HCT116 (cell line): ENCODE measurements around the gene DTNBP1. TPM values are rescaled to one million over a fixed set of nuclear protein-coding genes. Genes with fewer than 3 reads are reported as not detected.

ENCODE experiments used
- ATAC-seq: fragments of 200-7000 bp; cut with Tn5 transposase; 2 replicates; pipeline ENCODE4 v1.9.1; 2020; ENCODE audit warnings: mild to moderate bottlenecking, moderate library complexity
- BruUV-seq: library from RNA; stranded (reverse); fragments of 400-500 nt; replicated peaks from 2 replicates; lab custom pipeline; 2021; lab: Mats Ljungman, UMichigan
- CTCF ChIA-PET: fragments of 300-600 bp; sonication (Branson Sonifier 250); formaldehyde crosslinking; loops from one replicate; lab custom pipeline; 2021; ENCODE audit warnings: antibody characterized with exemption; lab: Charles Lee
- POLR2A ChIA-PET: fragments of 300-600, 350-600 bp; sonication (Branson Sonifier 250); formaldehyde crosslinking; loops from one replicate; lab custom pipeline; 2021; ENCODE audit warnings: antibody characterized with exemption; lab: Charles Lee
- RAD21 ChIA-PET, 2 experiments: fragments of 300-600 bp; sonication (Branson Sonifier 250); formaldehyde crosslinking; loops; one replicate each; lab custom pipeline; 2023; ENCODE audit warnings: low total read pairs in 2 of 2; ENCODE audit not compliant: uncharacterized antibody in 2 of 2, unreplicated experiment in 2 of 2, low non-redundant PET in 1 of 2; lab: Charles Lee
- DNase-seq: peaks from one replicate; pipeline ENCODE4 v3.0.0-alpha.2; 2010; ENCODE audit warnings: low read depth, low spot score
- H2AFZ ChIP-seq: fragments of 200-600 bp; shearing (Covaris generic), sonication (generic); 2 replicates; pipeline ENCODE4 v1.6.1; 2017; ENCODE audit warnings: low read depth, mixed run types, mixed read lengths, antibody characterized with exemption, low read length; ENCODE audit not compliant: poor library complexity, severe bottlenecking
- H3K27ac ChIP-seq: 2 replicates; pipeline ENCODE4 v1.5.1; 2012; ENCODE audit warnings: low read depth, low read length
- H3K27me3 ChIP-seq: fragments of 200-600 bp; sonication (generic); 2 replicates; pipeline ENCODE4 v1.6.1; 2016; ENCODE audit warnings: mixed run types, low read length, mixed read lengths; ENCODE audit not compliant: insufficient read depth
- H3K36me3 ChIP-seq, 2 experiments: fragments of 200-500 bp in 1 of 2; fragments of 200-600 bp in 1 of 2; sonication (Bioruptor generic) in 1 of 2; sonication (generic) in 1 of 2; 2 replicates each; pipeline versions ENCODE4 v1.5.1 to v1.6.1; 2014 to 2016; ENCODE audit warnings: low read length in 2 of 2, inconsistent platforms in 1 of 2, mixed read lengths in 1 of 2, mixed run types in 1 of 2; ENCODE audit not compliant: insufficient read depth in 2 of 2, control insufficient read depth in 1 of 2
- H3K4me1 ChIP-seq, 2 experiments: fragments of 200-600 bp in 1 of 2; sonication (generic) in 1 of 2; 2 replicates each; pipeline versions ENCODE4 v1.5.1 to v1.6.1; 2012 to 2017; ENCODE audit warnings: low read length in 2 of 2, inconsistent platforms in 1 of 2, mild to moderate bottlenecking in 1 of 2, mixed read lengths in 1 of 2, mixed run types in 1 of 2, moderate library complexity in 1 of 2; ENCODE audit not compliant: insufficient read depth in 2 of 2, control insufficient read depth in 1 of 2
- H3K4me2 ChIP-seq: fragments of 200-600 bp; sonication (generic); 2 replicates; pipeline ENCODE4 v1.6.1; 2017; ENCODE audit warnings: mixed run types, low read length, mixed read lengths
- H3K4me3 ChIP-seq, 2 experiments: fragments of 200-600 bp in 1 of 2; sonication (generic) in 1 of 2; replicated peaks in 1 of 2; 2 replicates each; pipeline ENCODE4 v1.5.1; 2011 to 2016; ENCODE audit warnings: low read length in 2 of 2, control low read depth in 1 of 2, low read depth in 1 of 2, mild to moderate bottlenecking in 1 of 2, mixed read lengths in 1 of 2, mixed run types in 1 of 2
- H3K79me2 ChIP-seq: fragments of 200-600 bp; sonication (generic); 2 replicates; pipeline ENCODE4 v1.6.1; 2017; ENCODE audit warnings: mild to moderate bottlenecking, mixed run types, low read length, moderate library complexity, mixed read lengths; ENCODE audit not compliant: insufficient read depth
- H3K9ac ChIP-seq: fragments of 200-600 bp; sonication (generic); 2 replicates; pipeline ENCODE4 v1.6.1; 2016; ENCODE audit warnings: low read length, mixed read lengths
- H3K9me2 ChIP-seq: fragments of 200-600 bp; sonication (generic), shearing (Covaris generic); 2 replicates; pipeline ENCODE4 v1.6.1; 2017; ENCODE audit warnings: mixed run types, mild to moderate bottlenecking, moderate library complexity; ENCODE audit not compliant: insufficient read depth
- H3K9me3 ChIP-seq, 2 experiments: fragments of 200-500 bp in 1 of 2; fragments of 200-600 bp in 1 of 2; sonication (Bioruptor generic) in 1 of 2; sonication (generic) in 1 of 2; 2 replicates each; pipeline ENCODE4 v1.6.1; 2014 to 2017; ENCODE audit warnings: low read length in 2 of 2, mixed read lengths in 2 of 2, inconsistent platforms in 1 of 2, low read depth in 1 of 2, mild to moderate bottlenecking in 1 of 2, mixed run types in 1 of 2, moderate library complexity in 1 of 2; ENCODE audit not compliant: control insufficient read depth in 1 of 2, insufficient read depth in 1 of 2
- H4K20me1 ChIP-seq: fragments of 200-600 bp; sonication (generic), shearing (Covaris generic); 2 replicates; pipeline ENCODE4 v1.6.1; 2017; ENCODE audit warnings: mixed run types, mild to moderate bottlenecking, moderate library complexity; ENCODE audit not compliant: insufficient read depth
- ELF1 ChIP-seq: IDR thresholded peaks from 2 replicates; pipeline ENCODE4 v1.6.1; 2012; ENCODE audit warnings: low read depth, borderline replicate concordance
- EZH2 ChIP-seq: fragments of 200-600 bp; sonication (generic); IDR thresholded peaks from 2 replicates; pipeline ENCODE4 v1.6.1; 2017; ENCODE audit warnings: antibody characterized with exemption, mixed run types
- POLR2AphosphoS5 ChIP-seq: IDR thresholded peaks from 2 replicates; pipeline ENCODE4 v1.6.1; 2011; ENCODE audit warnings: mild to moderate bottlenecking, low read depth, low read length, moderate library complexity
- YY1 ChIP-seq: IDR thresholded peaks from 2 replicates; pipeline ENCODE4 v1.6.1; 2011; ENCODE audit warnings: low read length, low read depth, moderate library complexity, mild to moderate bottlenecking; ENCODE audit not compliant: insufficient replicate concordance; ENCODE audit errors: extremely low read depth
- ZNF274 ChIP-seq: fragments of 200-500 bp; sonication (Bioruptor generic); IDR thresholded peaks from 2 replicates; pipeline ENCODE4 v1.6.1; 2014; ENCODE audit warnings: mild to moderate bottlenecking, low read depth, low read length, inconsistent platforms
- intact Hi-C: fragments of 100-400 bp; cut with micrococcal nuclease; formaldehyde crosslinking; loops from 2 replicates; pipeline ENCODE4 v1.10.0; 2022
- total RNA-seq: library from RNA; stranded (reverse); gene quantifications from one replicate; pipeline ENCODE4 v1.2.1, GENCODE V29; 2021; ENCODE audit not compliant: unreplicated experiment
- TF ChIP-seq, protein P1 (sequence below): IDR thresholded peaks from 2 replicates; pipeline ENCODE4 v1.6.1; 2012; ENCODE audit warnings: low read depth

The DTNBP1 gene
- total RNA-seq, 1 experiment from 2014 or later, result 16.7 TPM

DNA sequence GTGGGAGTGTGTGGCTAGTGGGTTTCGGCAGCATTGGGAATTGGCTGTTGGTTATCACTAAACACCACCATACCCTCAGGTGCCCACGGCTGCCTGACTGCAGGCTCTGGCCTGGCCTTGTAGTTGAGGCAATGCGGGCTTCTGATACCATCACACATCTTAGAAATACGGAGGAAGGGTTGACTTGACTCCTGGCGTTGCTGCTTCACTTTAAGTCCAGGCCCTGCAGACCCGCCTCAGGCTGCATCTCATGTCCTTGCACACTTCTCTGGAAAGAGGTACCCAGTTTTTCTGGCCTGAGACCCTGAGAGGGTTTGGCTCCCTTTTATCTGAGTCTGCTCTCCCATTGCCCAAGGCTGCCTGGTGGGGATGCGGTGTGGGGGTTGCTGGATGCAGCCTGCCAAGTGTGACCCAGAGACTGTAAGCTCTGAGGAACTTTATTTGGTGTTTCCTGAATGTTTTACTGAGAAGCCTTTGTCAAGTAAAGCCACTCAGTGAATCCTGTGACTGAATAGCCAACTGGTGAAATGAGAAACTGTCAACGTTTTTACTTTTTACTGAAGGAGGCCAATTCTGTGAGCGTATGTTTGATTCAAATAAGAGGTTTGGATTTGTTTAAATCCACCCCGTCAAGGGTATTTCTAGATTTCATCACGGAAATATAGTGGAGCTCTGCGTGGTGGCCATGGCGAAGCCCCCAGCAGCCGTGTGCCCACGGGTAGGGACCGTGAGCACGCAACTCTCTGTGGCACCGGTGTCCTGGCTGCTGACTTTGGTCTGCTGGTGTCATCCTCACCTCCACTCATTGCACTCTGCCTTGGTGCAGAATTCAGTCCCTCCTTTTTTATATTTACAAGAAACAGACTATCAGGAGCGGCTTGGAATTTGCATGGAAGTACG lies 160.1 kb downstream of the DTNBP1 start:
- no peak for TF ChIP-seq POLR2AphosphoS5
- TF ChIP-seq EZH2, result no peak
- no peak for TF ChIP-seq ZNF274
- TF ChIP-seq YY1, result no peak
- TF ChIP-seq, protein P1, sequence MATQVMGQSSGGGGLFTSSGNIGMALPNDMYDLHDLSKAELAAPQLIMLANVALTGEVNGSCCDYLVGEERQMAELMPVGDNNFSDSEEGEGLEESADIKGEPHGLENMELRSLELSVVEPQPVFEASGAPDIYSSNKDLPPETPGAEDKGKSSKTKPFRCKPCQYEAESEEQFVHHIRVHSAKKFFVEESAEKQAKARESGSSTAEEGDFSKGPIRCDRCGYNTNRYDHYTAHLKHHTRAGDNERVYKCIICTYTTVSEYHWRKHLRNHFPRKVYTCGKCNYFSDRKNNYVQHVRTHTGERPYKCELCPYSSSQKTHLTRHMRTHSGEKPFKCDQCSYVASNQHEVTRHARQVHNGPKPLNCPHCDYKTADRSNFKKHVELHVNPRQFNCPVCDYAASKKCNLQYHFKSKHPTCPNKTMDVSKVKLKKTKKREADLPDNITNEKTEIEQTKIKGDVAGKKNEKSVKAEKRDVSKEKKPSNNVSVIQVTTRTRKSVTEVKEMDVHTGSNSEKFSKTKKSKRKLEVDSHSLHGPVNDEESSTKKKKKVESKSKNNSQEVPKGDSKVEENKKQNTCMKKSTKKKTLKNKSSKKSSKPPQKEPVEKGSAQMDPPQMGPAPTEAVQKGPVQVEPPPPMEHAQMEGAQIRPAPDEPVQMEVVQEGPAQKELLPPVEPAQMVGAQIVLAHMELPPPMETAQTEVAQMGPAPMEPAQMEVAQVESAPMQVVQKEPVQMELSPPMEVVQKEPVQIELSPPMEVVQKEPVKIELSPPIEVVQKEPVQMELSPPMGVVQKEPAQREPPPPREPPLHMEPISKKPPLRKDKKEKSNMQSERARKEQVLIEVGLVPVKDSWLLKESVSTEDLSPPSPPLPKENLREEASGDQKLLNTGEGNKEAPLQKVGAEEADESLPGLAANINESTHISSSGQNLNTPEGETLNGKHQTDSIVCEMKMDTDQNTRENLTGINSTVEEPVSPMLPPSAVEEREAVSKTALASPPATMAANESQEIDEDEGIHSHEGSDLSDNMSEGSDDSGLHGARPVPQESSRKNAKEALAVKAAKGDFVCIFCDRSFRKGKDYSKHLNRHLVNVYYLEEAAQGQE, result no peak
- TF ChIP-seq ELF1, result no peak
- intact Hi-C loops, result no loop called here
- no peaks in the 10 kb centered on the region for H3K79me2 ChIP-seq
- peaks cover 4 to 5% of the 10 kb centered on the region in 2 experiments; a peak in 1 of 4 replicates for H3K4me1 ChIP-seq
- H3K4me3 ChIP-seq, result no peak overlapping the region
- CTCF ChIA-PET, result no interaction called here
- ATAC-seq (no peak), DNase-seq (no peak)
- H3K9ac ChIP-seq, result no peak overlapping the region
- no peak overlapping the region for H3K4me2 ChIP-seq
- POLR2A ChIA-PET, result no interaction called here
- no peaks in the 10 kb centered on the region for H4K20me1 ChIP-seq
- no peaks in the 10 kb centered on the region for H3K27me3 ChIP-seq
- peaks cover 0 to 3% of the 10 kb centered on the region in 2 experiments; a peak in 1 of 4 replicates for H3K36me3 ChIP-seq
- H2AFZ ChIP-seq, result no peak overlapping the region
- no peak overlapping the region for H3K27ac ChIP-seq
- H3K9me3 ChIP-seq, result no peaks in the 10 kb centered on the region
- BruUV-seq, result no TSS peak
- RAD21 ChIA-PET, result no interaction called here
- no peaks in the 10 kb centered on the region for H3K9me2 ChIP-seq
